Measurements from ENCODE around the gene NETO2.
A peak's percentile ranks its signal among the peaks of the same experiment; 100 is the strongest.
"Not testable (repeated sequence)": the region's sequence is repeated elsewhere in the genome, so short reads cannot be mapped to it uniquely, and the experiment has no call there.

Gene NETO2, protein sequence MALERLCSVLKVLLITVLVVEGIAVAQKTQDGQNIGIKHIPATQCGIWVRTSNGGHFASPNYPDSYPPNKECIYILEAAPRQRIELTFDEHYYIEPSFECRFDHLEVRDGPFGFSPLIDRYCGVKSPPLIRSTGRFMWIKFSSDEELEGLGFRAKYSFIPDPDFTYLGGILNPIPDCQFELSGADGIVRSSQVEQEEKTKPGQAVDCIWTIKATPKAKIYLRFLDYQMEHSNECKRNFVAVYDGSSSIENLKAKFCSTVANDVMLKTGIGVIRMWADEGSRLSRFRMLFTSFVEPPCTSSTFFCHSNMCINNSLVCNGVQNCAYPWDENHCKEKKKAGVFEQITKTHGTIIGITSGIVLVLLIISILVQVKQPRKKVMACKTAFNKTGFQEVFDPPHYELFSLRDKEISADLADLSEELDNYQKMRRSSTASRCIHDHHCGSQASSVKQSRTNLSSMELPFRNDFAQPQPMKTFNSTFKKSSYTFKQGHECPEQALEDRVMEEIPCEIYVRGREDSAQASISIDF

GRCh38 chr16:47143677-47144558 lies at the start of gene NETO2:
NETO2 (minus strand) TSS chr16:47143945; CDS start chr16:47143612, 333 bp downstream.
- DNase-seq (ENCODE audit: low read depth), result peak; percentile 61

DNA sequence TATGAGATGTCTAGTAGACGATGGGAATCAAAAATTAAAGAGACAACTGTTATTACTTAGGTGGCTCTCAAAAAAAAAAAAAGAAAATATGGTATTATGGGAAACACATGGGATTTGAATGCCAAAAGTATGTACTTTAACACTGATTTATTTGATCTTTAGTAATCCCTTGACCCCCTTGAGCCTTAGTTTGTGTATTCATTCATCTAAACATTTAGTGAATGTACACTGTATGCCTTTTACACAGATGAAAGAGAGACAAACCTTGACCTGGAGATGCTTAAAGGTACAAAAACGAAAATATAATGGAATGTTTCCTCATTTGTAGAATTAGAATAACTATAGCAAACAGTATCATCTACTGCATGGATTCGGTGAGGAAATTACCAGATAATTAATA lies 38.6 kb upstream of the NETO2 start:
- no peak for DNase-seq (ENCODE audit: low read depth)

DNA sequence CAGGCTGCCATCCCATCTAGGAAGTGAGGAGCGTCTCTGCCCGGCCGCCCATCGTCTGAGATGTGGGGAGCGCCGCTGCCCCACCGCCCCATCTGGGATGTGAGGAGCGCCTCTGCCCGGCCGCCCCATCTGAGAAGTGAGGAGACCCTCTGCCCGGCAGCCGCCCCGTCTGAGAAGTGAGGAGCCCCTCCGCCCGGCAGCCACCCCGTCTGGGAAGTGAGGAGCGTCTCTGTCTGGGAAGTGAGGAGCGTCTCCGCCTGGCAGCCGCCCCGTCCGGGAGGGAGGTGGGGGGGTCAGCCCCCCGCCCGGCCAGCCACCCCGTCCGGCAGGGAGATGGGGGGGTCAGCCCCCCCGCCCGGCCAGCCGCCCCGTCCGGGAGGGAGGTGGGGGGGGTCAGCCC lies 37.3 kb upstream of the NETO2 start:
- DNase-seq (ENCODE audit: low read depth), result not testable (repeated sequence)

- DNase-seq (ENCODE audit: low read depth), result no peak
Observed at GRCh38 chr16:47180073-47180472, 36.3 kb upstream of the NETO2 start.

DNA sequence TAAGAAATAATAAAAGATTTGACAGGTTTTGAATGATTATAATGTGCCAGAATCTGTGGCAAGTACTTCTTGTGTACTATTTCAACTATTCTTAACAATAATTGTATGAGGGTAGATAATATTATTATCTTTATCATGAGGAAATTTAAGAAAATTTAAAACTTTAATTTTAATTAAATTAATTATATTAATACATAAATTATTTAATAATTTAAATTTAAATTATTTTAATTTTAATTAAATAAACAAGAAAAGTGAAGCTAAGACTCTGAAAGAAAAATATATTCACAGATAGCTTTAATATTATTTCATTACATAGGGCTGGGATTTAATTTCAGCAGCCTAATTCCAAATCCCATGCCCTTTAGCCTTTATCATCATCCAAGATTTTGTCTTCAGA lies 31.4 kb upstream of the NETO2 start:
- no peak for DNase-seq (ENCODE audit: low read depth)

DNA sequence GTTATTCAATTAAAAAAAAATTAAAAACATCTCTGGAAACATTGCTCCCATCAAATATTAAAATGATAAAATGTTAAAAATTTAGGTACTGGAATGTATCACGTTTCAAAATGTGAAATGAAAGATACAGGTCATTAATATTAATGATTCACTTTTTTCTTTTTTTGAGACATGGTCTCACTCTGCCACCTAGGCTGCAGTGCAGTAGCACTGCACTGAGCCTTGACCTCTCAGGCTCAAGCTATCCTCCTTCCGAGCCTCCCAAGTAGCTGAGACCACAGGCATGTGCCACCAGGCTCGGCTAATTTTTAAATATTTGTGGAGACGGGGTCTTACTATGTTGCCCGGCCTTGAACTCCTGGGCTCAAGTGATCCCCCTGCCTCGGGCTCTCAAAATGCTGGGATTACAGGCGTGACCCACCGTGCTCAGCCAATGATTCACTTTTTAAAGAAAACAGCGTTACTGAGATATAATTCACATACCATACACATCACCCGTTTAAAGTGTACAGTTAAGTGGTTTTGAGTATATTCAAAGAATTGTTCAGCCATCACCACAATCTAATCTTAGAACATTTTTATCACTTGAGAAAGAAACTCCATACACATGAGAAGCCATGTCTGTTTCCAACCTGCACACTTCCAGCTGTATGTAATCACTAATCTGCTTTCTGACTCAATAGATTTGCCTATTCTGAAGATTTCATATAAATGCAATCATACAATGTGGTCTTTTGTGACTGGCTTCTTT lies 19.1 kb upstream of the NETO2 start:
- DNase-seq (ENCODE audit: low read depth), result no peak

GRCh38 chr16:47161464-47161863 lies 17.7 kb upstream of the NETO2 start:
- no peak for DNase-seq (ENCODE audit: low read depth)

GRCh38 chr16:47160422-47160821 lies 16.7 kb upstream of the NETO2 start:
- DNase-seq (ENCODE audit: low read depth), result no peak

GRCh38 chr16:47158992-47159391 lies 15.2 kb upstream of the NETO2 start:
- no peak for DNase-seq (ENCODE audit: low read depth)

GRCh38 chr16:47156680-47157215 lies 13.0 kb upstream of the NETO2 start:
- no peak for DNase-seq (ENCODE audit: low read depth)

GRCh38 chr16:47152501-47152900 lies 8.8 kb upstream of the NETO2 start:
- not testable (repeated sequence) for DNase-seq (ENCODE audit: low read depth)

- no peak for DNase-seq (ENCODE audit: low read depth)
Observed at GRCh38 chr16:47150067-47150466, 6.3 kb upstream of the NETO2 start.

DNA sequence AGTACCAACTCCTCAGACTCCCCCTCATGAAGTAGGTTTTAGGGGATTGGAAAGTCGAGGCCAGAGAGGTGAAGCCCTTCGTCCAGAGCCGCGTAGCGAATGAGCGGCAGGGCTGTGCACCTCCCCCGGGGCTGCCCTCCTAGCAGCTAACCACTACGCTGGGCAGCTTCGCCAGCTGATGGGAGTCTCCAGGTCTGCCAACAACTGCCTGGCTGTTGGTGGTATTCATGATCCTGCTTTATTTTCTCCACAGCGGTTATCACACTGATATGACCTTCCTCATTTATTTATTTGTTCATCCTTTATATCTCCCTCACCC lies 773 bp upstream of the NETO2 start:
- DNase-seq (ENCODE audit: low read depth), result no peak

GRCh38 chr16:47142821-47143676 lies 696 bp downstream of the NETO2 start:
- DNase-seq (ENCODE audit: low read depth), result peak; percentile 46

DNA sequence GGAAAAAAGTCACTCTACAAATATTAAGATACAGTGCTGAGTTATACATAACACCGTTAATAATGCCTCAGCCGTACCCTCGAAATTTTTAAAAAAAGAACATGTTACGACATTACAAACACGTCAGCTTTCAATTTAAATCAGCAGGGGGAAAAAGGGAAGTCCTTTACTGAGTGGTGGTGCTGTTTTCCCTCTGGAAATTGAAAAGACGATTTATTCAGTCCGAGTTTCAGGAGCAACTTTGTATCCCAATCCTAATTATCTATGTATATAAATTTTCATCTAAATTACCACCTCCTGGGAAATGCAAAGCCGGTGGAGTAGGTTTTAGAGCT lies 1.3 kb downstream of the NETO2 start:
- DNase-seq (ENCODE audit: low read depth), result no peak

DNA sequence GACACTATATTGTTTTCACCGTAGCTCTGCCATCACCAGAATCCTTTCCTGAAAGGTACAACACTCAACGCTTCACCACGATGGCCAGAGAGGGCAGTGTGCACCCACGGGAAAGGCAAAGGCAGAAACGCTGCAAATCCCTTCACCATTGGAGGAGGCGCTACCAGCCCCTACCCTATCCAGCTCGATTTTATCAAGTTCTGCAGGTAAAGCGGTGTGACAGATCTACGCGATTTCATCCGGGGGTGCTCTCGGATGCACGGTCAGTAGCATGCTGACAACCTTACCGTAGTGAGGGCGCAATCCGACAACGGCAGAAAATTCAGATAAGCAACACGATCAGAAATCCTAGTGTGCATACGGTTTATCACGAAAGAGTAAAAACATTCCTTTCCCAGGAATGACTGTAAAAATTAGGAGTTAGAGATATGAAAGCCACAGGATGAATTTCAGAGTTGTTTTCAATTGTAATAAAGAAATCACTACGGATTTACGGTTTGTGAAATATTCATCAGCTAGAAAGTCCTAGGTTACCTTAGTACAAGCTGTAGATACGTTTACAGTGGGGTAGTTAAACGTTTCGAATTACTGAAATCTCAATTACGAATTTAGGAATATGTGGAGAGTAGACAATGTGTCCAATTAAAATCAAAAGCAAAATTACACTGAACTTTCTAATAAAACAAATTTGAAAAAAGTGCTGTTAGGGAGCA lies 1.8 kb downstream of the NETO2 start:
- DNase-seq (ENCODE audit: low read depth), result peak; percentile 73

GRCh38 chr16:47140686-47141085 lies 3.1 kb downstream of the NETO2 start:
- DNase-seq (ENCODE audit: low read depth), result no peak

DNA sequence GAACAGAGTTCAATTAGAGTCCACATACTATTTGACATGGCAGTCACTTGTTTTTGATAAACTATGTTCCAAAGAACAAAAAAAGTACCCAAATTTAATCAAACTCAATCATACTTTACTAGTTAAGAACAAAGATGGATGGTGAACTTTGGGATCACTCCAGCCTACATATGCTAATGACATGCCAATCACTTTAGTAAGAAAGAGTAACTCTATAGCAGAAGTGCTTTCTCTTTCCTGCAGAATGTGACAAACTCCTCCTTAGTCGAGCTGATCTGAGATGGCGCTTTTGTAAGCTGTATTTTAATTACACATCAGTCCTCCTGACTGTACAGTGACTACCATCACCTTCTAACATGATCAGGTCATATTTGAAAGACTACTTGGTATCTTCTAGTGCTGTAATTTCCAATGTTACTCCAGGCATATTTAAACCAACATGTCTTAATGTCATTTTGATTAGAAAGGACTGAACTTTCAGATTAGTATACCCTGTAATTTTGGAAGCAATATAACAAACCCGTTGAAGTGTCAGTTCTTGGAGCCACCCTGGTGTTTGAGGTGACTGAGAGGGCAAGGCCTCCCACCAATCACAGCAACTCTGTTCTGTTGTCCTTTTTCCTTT lies 4.1 kb downstream of the NETO2 start:
- DNase-seq (ENCODE audit: low read depth), result no peak

DNA sequence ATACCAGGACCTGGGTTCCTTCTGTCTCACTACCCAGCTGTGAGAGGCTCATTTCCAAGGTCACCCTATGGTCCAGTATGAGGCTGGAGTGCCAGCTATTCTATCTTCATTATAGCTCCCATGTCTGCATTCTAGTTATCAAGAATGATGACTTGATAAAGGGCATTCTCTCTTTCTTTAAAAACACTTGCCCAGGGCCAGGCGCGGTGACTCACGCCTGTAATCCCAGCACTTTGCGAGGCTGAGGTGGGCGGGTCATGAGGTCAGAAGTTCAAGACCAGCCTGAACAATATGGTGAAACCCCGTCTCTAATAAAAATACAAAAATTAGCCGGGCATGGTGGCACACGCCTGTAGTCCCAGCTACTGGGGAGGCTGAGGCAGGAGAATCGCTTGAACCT lies 5.8 kb downstream of the NETO2 start:
- DNase-seq (ENCODE audit: low read depth), result not testable (repeated sequence)
